ENCODE data around the gene AP5Z1. TPM values are rescaled to one million over a fixed set of nuclear protein-coding genes. Genes with fewer than 3 reads are reported as not detected.

AP5Z1 gene
- polyA plus RNA-seq, 2 of the 4 experiments (the other 2 are of a cell fraction) = 6.8 to 21.8 TPM

DNA sequence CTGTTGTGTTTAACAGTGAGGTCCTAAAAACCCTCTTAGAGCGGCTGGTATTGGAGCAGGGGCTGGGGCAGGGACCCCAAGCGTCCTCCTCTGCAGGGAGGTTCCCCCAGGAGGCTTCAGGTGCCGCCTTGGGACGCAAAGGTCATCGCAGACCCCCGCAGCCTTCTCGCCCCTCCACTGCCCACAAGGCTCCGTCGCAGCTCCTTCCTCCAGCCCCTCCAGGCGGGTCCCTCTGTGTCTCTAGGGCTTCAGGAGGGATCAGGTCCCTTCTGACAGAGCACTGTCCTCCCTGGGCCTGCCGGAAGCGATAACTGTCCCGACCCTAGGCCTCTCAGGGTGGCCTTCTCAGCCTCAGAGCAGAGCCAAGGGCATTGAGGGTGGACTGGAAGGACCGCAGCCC lies 26.1 kb upstream of the AP5Z1 start:
- TF ChIP-seq CBX8 (IDR thresholded peaks at IDR 0.05) (no peak), MAFK (IDR thresholded peaks at IDR 0.05; ENCODE audit: partially characterized antibody) (no peak), EHF (CRISPR knock-in tag; IDR thresholded peaks at IDR 0.05) (no peak), FOSL2 (IDR thresholded peaks at IDR 0.05) (no peak), FOSL2 (CRISPR knock-in tag; IDR thresholded peaks at IDR 0.05) (no peak), ZC3H11A (IDR thresholded peaks at IDR 0.05) (no peak), JUNB (IDR thresholded peaks at IDR 0.05) (no peak), TFCP2L1 (CRISPR knock-in tag; IDR thresholded peaks at IDR 0.05) (no peak), KDM1A (IDR thresholded peaks at IDR 0.05; ENCODE audit: low read depth) (no peak), SMC3 (IDR thresholded peaks at IDR 0.05) (no peak), CHD4 (IDR thresholded peaks at IDR 0.05; ENCODE audit: borderline replicate concordance) (no peak)
- TF ChIP-seq, protein P1, sequence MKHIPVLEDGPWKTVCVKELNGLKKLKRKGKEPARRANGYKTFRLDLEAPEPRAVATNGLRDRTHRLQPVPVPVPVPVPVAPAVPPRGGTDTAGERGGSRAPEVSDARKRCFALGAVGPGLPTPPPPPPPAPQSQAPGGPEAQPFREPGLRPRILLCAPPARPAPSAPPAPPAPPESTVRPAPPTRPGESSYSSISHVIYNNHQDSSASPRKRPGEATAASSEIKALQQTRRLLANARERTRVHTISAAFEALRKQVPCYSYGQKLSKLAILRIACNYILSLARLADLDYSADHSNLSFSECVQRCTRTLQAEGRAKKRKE (CRISPR knock-in tag; IDR thresholded peaks at IDR 0.05; ENCODE audit: low read depth) = no peak
- TF ChIP-seq, protein P2, sequence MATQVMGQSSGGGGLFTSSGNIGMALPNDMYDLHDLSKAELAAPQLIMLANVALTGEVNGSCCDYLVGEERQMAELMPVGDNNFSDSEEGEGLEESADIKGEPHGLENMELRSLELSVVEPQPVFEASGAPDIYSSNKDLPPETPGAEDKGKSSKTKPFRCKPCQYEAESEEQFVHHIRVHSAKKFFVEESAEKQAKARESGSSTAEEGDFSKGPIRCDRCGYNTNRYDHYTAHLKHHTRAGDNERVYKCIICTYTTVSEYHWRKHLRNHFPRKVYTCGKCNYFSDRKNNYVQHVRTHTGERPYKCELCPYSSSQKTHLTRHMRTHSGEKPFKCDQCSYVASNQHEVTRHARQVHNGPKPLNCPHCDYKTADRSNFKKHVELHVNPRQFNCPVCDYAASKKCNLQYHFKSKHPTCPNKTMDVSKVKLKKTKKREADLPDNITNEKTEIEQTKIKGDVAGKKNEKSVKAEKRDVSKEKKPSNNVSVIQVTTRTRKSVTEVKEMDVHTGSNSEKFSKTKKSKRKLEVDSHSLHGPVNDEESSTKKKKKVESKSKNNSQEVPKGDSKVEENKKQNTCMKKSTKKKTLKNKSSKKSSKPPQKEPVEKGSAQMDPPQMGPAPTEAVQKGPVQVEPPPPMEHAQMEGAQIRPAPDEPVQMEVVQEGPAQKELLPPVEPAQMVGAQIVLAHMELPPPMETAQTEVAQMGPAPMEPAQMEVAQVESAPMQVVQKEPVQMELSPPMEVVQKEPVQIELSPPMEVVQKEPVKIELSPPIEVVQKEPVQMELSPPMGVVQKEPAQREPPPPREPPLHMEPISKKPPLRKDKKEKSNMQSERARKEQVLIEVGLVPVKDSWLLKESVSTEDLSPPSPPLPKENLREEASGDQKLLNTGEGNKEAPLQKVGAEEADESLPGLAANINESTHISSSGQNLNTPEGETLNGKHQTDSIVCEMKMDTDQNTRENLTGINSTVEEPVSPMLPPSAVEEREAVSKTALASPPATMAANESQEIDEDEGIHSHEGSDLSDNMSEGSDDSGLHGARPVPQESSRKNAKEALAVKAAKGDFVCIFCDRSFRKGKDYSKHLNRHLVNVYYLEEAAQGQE (IDR thresholded peaks at IDR 0.05) = no peak
- TF ChIP-seq, protein P3, sequence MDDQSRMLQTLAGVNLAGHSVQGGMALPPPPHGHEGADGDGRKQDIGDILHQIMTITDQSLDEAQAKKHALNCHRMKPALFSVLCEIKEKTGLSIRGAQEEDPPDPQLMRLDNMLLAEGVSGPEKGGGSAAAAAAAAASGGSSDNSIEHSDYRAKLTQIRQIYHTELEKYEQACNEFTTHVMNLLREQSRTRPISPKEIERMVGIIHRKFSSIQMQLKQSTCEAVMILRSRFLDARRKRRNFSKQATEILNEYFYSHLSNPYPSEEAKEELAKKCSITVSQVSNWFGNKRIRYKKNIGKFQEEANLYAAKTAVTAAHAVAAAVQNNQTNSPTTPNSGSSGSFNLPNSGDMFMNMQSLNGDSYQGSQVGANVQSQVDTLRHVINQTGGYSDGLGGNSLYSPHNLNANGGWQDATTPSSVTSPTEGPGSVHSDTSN (IDR thresholded peaks at IDR 0.05) = no peak
- Histone ChIP-seq H3K27ac (peak overlapping the region in 1 of 2 experiments; percentile 99; a peak in 3 of 6 replicates), H3K9me3 (no peaks in the 10 kb centered on the region), H3K4me2 (no peak overlapping the region), H3K4me1 (peaks cover 49% of the 10 kb centered on the region), H3K4me3 (no peak overlapping the region)
- FAIRE-seq (no peak), ATAC-seq (no peak), DNase-seq (ENCODE audit: low read depth in 1 of 2, low spot score in 1 of 2) (no peak)
- ChIA-PET POLR2A (no interaction called here), CTCF (interaction anchor here (1.1 to 3.6 kb wide), 6 partner anchors 11 to 138 kb away, joined by 3 to 10 read pairs (median 6); no protein-coding TSS in a partner anchor)
- WGBS (ENCODE audit: missing lambda C conversion rate) = 94% methylated on average over 13 of the region's 14 CpGs

DNA sequence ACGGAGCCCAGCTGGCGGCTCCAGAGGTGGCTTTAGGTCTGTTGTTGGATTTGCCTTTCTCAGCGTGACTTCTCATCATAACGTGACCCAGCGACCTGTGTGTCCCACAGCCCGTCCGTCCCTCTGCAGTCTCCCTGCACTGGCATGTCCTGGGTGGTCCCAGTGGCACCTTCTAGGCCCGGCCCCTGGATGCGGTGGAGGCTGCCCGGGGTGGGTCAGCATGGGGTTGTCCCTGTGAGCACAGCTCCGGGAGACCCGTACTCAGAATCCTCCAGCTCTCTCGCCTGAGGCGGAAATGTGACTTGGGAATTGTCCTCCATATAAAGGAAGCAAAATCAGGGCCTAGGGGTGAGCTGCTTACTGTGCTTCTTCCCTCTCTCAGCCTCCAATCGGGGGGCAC lies 25.6 kb upstream of the AP5Z1 start:
- Histone ChIP-seq H3K4me1 (peaks cover 46% of the 10 kb centered on the region), H3K4me2 (no peak overlapping the region), H3K27ac (peak overlapping the region in 1 of 2 experiments; percentile 99; a peak in 3 of 6 replicates), H3K9me3 (no peaks in the 10 kb centered on the region), H3K4me3 (no peak overlapping the region)
- TF ChIP-seq, protein P4, sequence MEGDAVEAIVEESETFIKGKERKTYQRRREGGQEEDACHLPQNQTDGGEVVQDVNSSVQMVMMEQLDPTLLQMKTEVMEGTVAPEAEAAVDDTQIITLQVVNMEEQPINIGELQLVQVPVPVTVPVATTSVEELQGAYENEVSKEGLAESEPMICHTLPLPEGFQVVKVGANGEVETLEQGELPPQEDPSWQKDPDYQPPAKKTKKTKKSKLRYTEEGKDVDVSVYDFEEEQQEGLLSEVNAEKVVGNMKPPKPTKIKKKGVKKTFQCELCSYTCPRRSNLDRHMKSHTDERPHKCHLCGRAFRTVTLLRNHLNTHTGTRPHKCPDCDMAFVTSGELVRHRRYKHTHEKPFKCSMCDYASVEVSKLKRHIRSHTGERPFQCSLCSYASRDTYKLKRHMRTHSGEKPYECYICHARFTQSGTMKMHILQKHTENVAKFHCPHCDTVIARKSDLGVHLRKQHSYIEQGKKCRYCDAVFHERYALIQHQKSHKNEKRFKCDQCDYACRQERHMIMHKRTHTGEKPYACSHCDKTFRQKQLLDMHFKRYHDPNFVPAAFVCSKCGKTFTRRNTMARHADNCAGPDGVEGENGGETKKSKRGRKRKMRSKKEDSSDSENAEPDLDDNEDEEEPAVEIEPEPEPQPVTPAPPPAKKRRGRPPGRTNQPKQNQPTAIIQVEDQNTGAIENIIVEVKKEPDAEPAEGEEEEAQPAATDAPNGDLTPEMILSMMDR (IDR thresholded peaks at IDR 0.05) = no peak
- TF ChIP-seq CHD4 (IDR thresholded peaks at IDR 0.05; ENCODE audit: borderline replicate concordance) (no peak), HEYL (CRISPR knock-in tag; IDR thresholded peaks at IDR 0.05) (no peak), CHD2 (IDR thresholded peaks at IDR 0.05; ENCODE audit: low read length, partially characterized antibody) (no peak), EHMT2 (IDR thresholded peaks at IDR 0.05; ENCODE audit: low read depth) (no peak), JUN (IDR thresholded peaks at IDR 0.05) (no peak), SREBF2 (IDR thresholded peaks at IDR 0.05) (no peak)
- TF ChIP-seq, protein P5, sequence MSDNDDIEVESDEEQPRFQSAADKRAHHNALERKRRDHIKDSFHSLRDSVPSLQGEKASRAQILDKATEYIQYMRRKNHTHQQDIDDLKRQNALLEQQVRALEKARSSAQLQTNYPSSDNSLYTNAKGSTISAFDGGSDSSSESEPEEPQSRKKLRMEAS (IDR thresholded peaks at IDR 0.05) = no peak
- POLR2A ChIA-PET = no interaction called here
- WGBS (ENCODE audit: missing lambda C conversion rate) = 90% methylated on average over 15 of the region's 15 CpGs
- no peak for DNase-seq (ENCODE audit: low read depth in 1 of 2, low spot score in 1 of 2)
- CTCF ChIA-PET = interaction anchor here (0.6 to 3.6 kb wide), 9 partner anchors 11 to 160 kb away, joined by 3 to 10 read pairs (median 4); no protein-coding TSS in a partner anchor
- no peak for FAIRE-seq
- ATAC-seq = no peak
